Spleen (tissue), 11 donors: ENCODE measurements around the gene IFNA2. TPM values are rescaled to one million over a fixed set of nuclear protein-coding genes. Genes with fewer than 3 reads are reported as not detected.

Experiments
- DNase-seq: peaks from one replicate; pipeline ENCODE4 v3.0.0-alpha.2; 2020
- H3K27ac ChIP-seq, 8 donors: fragments of 200-600 bp; sonication (generic) in 7 of 8; 1 replicate in 4 of 8; 2 replicates in 4 of 8; pipeline versions ENCODE4 v1.5.0 to v1.8.0; 2016 to 2021; ENCODE audit warnings: inconsistent platforms in 4 of 8, mild to moderate bottlenecking in 4 of 8, moderate library complexity in 1 of 8
- H3K27me3 ChIP-seq, 7 donors: fragments of 200-600 bp; sonication (generic) in 6 of 7; replicated peaks in 1 of 7; 1 replicate in 4 of 7; 2 replicates in 3 of 7; pipeline versions ENCODE4 v1.5.0 to v1.8.0; 2016 to 2021; ENCODE audit warnings: inconsistent platforms in 3 of 7, mild to moderate bottlenecking in 1 of 7
- H3K36me3 ChIP-seq, 6 donors: fragments of 200-600 bp; sonication (generic) in 5 of 6; 1 replicate in 4 of 6; 2 replicates in 2 of 6; pipeline versions ENCODE4 v1.5.0 to v1.8.0; 2016 to 2021; ENCODE audit warnings: inconsistent platforms in 2 of 6
- H3K4me1 ChIP-seq, 6 donors: fragments of 200-600 bp; sonication (generic) in 5 of 6; 1 replicate in 3 of 6; 2 replicates in 3 of 6; pipeline versions ENCODE4 v1.5.0 to v1.8.0; 2016 to 2021; ENCODE audit warnings: inconsistent platforms in 3 of 6
- H3K4me3 ChIP-seq, 8 donors: fragments of 200-600 bp; sonication (generic) in 7 of 8; 1 replicate in 4 of 8; 2 replicates in 4 of 8; pipeline versions ENCODE4 v1.5.0 to v1.8.0; 2016 to 2021; ENCODE audit warnings: inconsistent platforms in 4 of 8, mild to moderate bottlenecking in 4 of 8, moderate library complexity in 2 of 8
- H3K9me3 ChIP-seq, 8 donors: fragments of 200-600 bp; sonication (generic) in 7 of 8; 1 replicate in 4 of 8; 2 replicates in 4 of 8; pipeline versions ENCODE4 v1.5.0 to v1.8.0; 2016 to 2021; ENCODE audit warnings: inconsistent platforms in 4 of 8
- CTCF ChIP-seq, 11 experiments: fragments of 200-600 bp in 7 of 11; fragments of 450-650 bp in 4 of 11; sonication (generic) in 4 of 11; IDR thresholded peaks in 8 of 11; conservative IDR thresholded peaks in 3 of 11; 1 replicate in 7 of 11; 2 replicates in 4 of 11; pipeline versions ENCODE4 v1.4.0 to v1.8.0; 2016 to 2021; ENCODE audit warnings: antibody characterized with exemption in 11 of 11, inconsistent platforms in 4 of 11, mild to moderate bottlenecking in 1 of 11
- POLR2A ChIP-seq, 3 donors: fragments of 450-650 bp; IDR thresholded peaks; one replicate each; pipeline ENCODE4 v1.5.1; 2017; ENCODE audit warnings: antibody characterized with exemption in 3 of 3, mild to moderate bottlenecking in 1 of 3
- POLR2AphosphoS5 ChIP-seq, 3 donors: sonication (generic); formaldehyde crosslinking; IDR thresholded peaks; one replicate each; pipeline ENCODE4 v1.5.1; 2017; ENCODE audit warnings: antibody characterized with exemption in 3 of 3
- WGBS, 5 donors: extraction: QIAGEN DNeasy Blood & Tissue Kit in 3 of 5; methylation state at CpG; one replicate each; pipeline versions ENCODE4 v1.1.5 to v1.1.7; 2013 to 2018; 5-methylcytosine and 5-hydroxymethylcytosine counted together
- intact Hi-C: fragments of 100-400 bp; cut with DNase I; formaldehyde crosslinking; loops from one replicate; pipeline ENCODE4 v1.15.0; 2023; ENCODE audit warnings: low total_unique reads
- polyA plus RNA-seq, 3 donors: library from polyadenylated mRNA; stranded (reverse); fragments of 200-250 nt; gene quantifications; one replicate each; pipeline ENCODE4 v1.2.1, GENCODE V29; 2013
- total RNA-seq, 7 donors: library from RNA; depleted of rRNA in 3 of 7; stranded (reverse); fragments of >200 nt in 3 of 7; fragmentation: NEBNext Ultra II Directional in 4 of 7; extraction: Animal tissue kit (Norgen Biotek cat#: 25700) in 4 of 7; gene quantifications; one replicate each; pipeline versions ENCODE4 v1.1.0 to v1.2.1, GENCODE V29; 2016 to 2021
- donor health status: healthy with polysubstance abuse.
- donor health status: DM: no; HTN: no; CAD: no; lungs with moderate emphysema.
- donor health status: DM: no; HTN: no; CAD: no.
- donor health status: Bipolar disorder and iron deficiency.
- donor health status: healthy.
- donor health status: DM: no; HTN: no; CAD: no.
- donor health status: DM: yes; HTN: yes; CAD: no.

Gene IFNA2
- total and polyA plus RNA-seq, 10 donors, result 0.86 to 0.88 TPM; not detected in 8

- no peak for DNase-seq
- no peak overlapping the region for H3K4me3 ChIP-seq
- H3K36me3 ChIP-seq, result peaks cover 0 to 15% (median 0%) of the 10 kb centered on the region in 6 donors
- no peak overlapping the region for H3K27ac ChIP-seq
- no peaks in the 10 kb centered on the region for H3K9me3 ChIP-seq
- H3K4me1 ChIP-seq, result peaks cover 25 to 41% (median 37%) of the 10 kb centered on the region in 6 donors
- no peaks in the 10 kb centered on the region for H3K27me3 ChIP-seq
- intact Hi-C loops, result no loop called here
- TF ChIP-seq POLR2A (IDR thresholded peaks at IDR 0.05), result no peak
- TF ChIP-seq POLR2AphosphoS5 (IDR thresholded peaks at IDR 0.05), result no peak
- no peak for TF ChIP-seq CTCF (IDR thresholded peaks at IDR 0.05 in 8 of 11, conservative IDR thresholded peaks at IDR 0.05 in 3 of 11)
Observed at GRCh38 chr9:21336457-21336856, 48.7 kb downstream of the IFNA2 start.

- peak; percentile 95 for DNase-seq
- TF ChIP-seq POLR2A (IDR thresholded peaks at IDR 0.05), result no peak
- peak; percentile 89 to 92 (median 91) for TF ChIP-seq POLR2AphosphoS5 (IDR thresholded peaks at IDR 0.05)
- Histone ChIP-seq H3K36me3 (peaks cover 0 to 23% (median 0%) of the 10 kb centered on the region in 6 donors), H3K27ac (peak within 1 kb of the TSS; percentile 86 to 98 (median 95)), H3K4me3 (peak within 1 kb of the TSS; percentile 57 to 87 (median 62)), H3K9me3 (no peaks in the 10 kb centered on the region), H3K27me3 (no peaks in the 10 kb centered on the region), H3K4me1 (peaks cover 33 to 56% (median 52%) of the 10 kb centered on the region in 6 donors)
- 0 to 1% (median 0%) methylated on average over 46 to 55 of the region's 55 CpGs for WGBS, 5 donors
- intact Hi-C loops, result no loop called here
Observed at GRCh38 chr9:21334701-21335632, 50.2 kb downstream of the IFNA2 start, which contains the start of gene KLHL9. KLHL9 (minus strand) TSS chr9:21335404; CDS start chr9:21334859, 545 bp downstream.

Other genes with a start within 250 kb of the IFNA2 start
- gene IFNW1, start 243.6 kb downstream of the IFNA2 start, total RNA-seq, result not detected
- not detected for gene IFNW1, start 243.6 kb downstream of the IFNA2 start, polyA plus RNA-seq
- gene IFNA21, start 218.7 kb downstream of the IFNA2 start, total RNA-seq, result not detected
- not detected for gene IFNA21, start 218.7 kb downstream of the IFNA2 start, polyA plus RNA-seq
- gene IFNA4, start 197.8 kb downstream of the IFNA2 start, total RNA-seq, result not detected
- gene IFNA4, start 197.8 kb downstream of the IFNA2 start, polyA plus RNA-seq, result not detected
- not detected for gene IFNA7, start 183.2 kb downstream of the IFNA2 start, total RNA-seq
- gene IFNA7, start 183.2 kb downstream of the IFNA2 start, polyA plus RNA-seq, result not detected
- not detected for gene IFNA10, start 178.3 kb downstream of the IFNA2 start, total RNA-seq
- gene IFNA10, start 178.3 kb downstream of the IFNA2 start, polyA plus RNA-seq, result not detected
- not detected for gene IFNA16, start 168.1 kb downstream of the IFNA2 start, total RNA-seq
- gene IFNA16, start 168.1 kb downstream of the IFNA2 start, polyA plus RNA-seq, result not detected
- gene IFNA17, start 157.2 kb downstream of the IFNA2 start, total RNA-seq, result not detected
- not detected for gene IFNA17, start 157.2 kb downstream of the IFNA2 start, polyA plus RNA-seq
- not detected for gene IFNA14, start 145.4 kb downstream of the IFNA2 start, total RNA-seq
- not detected for gene IFNA14, start 145.4 kb downstream of the IFNA2 start, polyA plus RNA-seq
- gene IFNA5, start 80.1 kb downstream of the IFNA2 start, total RNA-seq, result 1 to 10 TPM in 1 of 7 donors, not detected in 6; 1.2 TPM
- gene IFNA5, start 80.1 kb downstream of the IFNA2 start, polyA plus RNA-seq, result not detected
- gene KLHL9, start 50.0 kb downstream of the IFNA2 start, total RNA-seq, result 10 to 100 TPM; 21.5 to 32.7 (median 27.8) TPM
- 10 to 100 TPM in 1 of 3 donors, 1 to 10 TPM in 2; 7.7 to 11.4 (median 8.3) TPM for gene KLHL9, start 50.0 kb downstream of the IFNA2 start, polyA plus RNA-seq
- gene IFNA6, start 34.5 kb downstream of the IFNA2 start, total RNA-seq, result under 1 TPM in 1 of 7 donors, not detected in 6; 0.23 TPM
- not detected for gene IFNA6, start 34.5 kb downstream of the IFNA2 start, polyA plus RNA-seq
- 1 to 10 TPM in 1 of 7 donors, under 1 TPM in 3, not detected in 3; 0.25 to 1.7 (median 0.90) TPM for gene IFNA13, start 17.3 kb downstream of the IFNA2 start, total RNA-seq
- under 1 TPM in 1 of 3 donors, not detected in 2; 0.17 TPM for gene IFNA13, start 17.3 kb downstream of the IFNA2 start, polyA plus RNA-seq
- not detected for gene IFNA8, start 23.7 kb upstream of the IFNA2 start, total RNA-seq
- not detected for gene IFNA8, start 23.7 kb upstream of the IFNA2 start, polyA plus RNA-seq
- gene IFNA1, start 55.0 kb upstream of the IFNA2 start, total RNA-seq, result not detected
- not detected for gene IFNA1, start 55.0 kb upstream of the IFNA2 start, polyA plus RNA-seq
- gene IFNE, start 96.9 kb upstream of the IFNA2 start, total RNA-seq, result not detected
- under 1 TPM in 2 of 3 donors, not detected in 1; 0.11 to 0.12 TPM for gene IFNE, start 96.9 kb upstream of the IFNA2 start, polyA plus RNA-seq